Subcutaneous adipose tissue (tissue), 4 donors: ENCODE data around the gene IRAK1. TPM values are rescaled to one million over a fixed set of nuclear protein-coding genes. Genes with fewer than 3 reads are reported as not detected.

ENCODE experiments used
- small RNA-seq: library from RNA; depleted of rRNA; stranded (forward); fragments of <200 nt; gene quantifications from one replicate; pipeline ENCODE3, GENCODE V24; 2016
- total RNA-seq, 4 donors: library from RNA; depleted of rRNA; stranded (reverse); fragments of >200 nt; gene quantifications; one replicate each; pipeline ENCODE4 v1.1.0, GENCODE V29; 2016
- TF ChIP-seq, protein P1 (sequence below): fragments of 450-650 bp; IDR thresholded peaks from one replicate; pipeline ENCODE4 v1.5.1; 2016; ENCODE audit warnings: low read depth, mild to moderate bottlenecking, control low read depth, antibody characterized with exemption, moderate library complexity

IRAK1 gene
- total RNA-seq, 4 donors from 2014 or later: 42.7 to 74.4 (median 47.3) TPM

DNA sequence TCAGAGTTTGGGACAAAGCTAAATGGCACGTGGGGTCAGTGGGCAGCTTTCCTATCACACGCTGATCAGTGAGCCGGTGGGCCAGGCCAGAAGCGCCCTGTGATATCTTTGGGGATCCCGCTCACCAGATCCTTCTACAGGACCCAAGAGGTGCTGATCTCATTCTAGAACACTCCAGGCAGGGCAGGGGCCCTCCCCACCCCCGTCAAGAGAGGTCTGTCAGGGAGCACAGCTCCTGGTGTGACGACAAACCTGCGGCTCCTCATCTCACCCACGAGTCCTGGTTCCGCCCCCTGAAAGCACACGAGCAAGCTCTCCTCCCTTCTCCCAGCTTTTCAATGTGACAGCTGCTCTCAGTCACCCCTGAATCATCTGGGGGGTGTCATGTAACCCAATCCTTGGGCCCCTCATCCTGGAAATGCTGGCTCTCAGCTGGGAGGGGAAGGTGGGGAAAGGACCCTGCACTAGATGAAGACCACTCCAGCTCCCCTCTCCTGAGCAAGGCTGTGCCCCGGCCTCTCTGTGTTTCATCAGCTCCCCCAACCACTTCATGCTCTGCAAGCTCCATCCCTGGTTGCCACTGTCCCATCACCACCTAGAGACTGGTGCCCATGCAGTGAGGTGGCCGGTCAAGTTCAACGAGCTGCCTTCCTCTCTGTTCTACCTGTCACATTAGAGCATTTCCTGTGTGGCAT lies 52.7 kb downstream of the IRAK1 start:
- TF ChIP-seq, protein P1, sequence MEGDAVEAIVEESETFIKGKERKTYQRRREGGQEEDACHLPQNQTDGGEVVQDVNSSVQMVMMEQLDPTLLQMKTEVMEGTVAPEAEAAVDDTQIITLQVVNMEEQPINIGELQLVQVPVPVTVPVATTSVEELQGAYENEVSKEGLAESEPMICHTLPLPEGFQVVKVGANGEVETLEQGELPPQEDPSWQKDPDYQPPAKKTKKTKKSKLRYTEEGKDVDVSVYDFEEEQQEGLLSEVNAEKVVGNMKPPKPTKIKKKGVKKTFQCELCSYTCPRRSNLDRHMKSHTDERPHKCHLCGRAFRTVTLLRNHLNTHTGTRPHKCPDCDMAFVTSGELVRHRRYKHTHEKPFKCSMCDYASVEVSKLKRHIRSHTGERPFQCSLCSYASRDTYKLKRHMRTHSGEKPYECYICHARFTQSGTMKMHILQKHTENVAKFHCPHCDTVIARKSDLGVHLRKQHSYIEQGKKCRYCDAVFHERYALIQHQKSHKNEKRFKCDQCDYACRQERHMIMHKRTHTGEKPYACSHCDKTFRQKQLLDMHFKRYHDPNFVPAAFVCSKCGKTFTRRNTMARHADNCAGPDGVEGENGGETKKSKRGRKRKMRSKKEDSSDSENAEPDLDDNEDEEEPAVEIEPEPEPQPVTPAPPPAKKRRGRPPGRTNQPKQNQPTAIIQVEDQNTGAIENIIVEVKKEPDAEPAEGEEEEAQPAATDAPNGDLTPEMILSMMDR: no peak

DNA sequence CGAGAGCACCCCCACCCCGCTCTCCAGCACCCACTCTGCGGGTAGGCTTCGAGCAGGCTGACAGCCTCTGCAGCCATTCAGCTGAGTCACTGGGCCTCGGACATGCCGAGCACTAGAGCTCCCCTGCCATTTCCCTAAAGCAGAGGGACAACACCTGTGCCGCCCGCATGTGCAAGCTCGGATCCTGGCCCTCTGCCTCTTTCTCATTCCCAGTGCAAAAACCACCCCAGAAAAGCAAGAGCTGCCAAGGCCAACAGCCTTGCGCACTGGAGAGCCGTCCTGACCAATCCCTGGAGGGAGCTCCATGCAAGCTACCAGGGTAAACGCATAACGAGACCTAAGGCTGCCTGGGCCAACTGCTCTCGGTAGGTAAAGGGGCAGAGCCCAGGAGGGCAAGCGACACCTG lies 53.4 kb downstream of the IRAK1 start:
- TF ChIP-seq, protein P1: no peak

DNA sequence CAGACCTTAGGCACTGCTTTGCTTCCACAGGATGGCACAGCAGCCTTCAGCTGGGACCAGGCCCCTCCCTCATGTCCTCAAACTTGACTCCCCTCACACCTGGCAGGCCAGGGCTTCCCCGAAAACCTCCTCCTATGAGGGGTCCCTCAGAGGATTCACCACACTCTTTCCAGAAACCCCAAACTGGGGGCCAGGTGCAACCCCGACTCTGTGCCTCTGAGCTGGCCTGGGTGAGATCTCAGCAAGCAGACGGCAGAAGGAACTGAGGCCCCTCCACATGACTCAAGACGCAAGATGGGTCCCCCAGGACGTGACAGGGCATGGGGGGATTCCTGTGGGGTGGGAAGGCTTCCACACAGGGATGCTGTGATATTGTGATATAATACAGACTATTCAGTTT lies 54.3 kb downstream of the IRAK1 start:
- TF ChIP-seq, protein P1: no peak

DNA sequence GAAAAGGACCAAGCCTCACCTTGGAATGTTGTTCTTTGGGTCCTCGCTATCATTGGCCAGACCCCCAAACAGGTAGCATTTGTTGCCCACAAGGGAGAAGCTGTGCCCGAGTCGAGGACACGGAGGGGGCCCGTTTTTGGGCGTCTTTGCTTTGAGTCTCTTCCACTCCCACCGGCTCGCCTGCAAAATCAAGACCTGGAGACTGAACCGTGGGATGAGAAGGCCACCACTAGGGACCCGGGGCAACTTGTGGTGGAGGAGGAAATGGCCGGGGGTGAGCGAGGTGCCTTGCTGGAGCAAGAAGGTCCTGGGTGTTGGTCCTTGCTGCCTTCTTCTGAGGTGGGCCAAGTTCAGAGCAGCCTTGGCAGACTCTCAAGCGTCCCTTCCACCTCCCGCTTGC lies 55.6 kb downstream of the IRAK1 start:
- TF ChIP-seq, protein P1: no peak

DNA sequence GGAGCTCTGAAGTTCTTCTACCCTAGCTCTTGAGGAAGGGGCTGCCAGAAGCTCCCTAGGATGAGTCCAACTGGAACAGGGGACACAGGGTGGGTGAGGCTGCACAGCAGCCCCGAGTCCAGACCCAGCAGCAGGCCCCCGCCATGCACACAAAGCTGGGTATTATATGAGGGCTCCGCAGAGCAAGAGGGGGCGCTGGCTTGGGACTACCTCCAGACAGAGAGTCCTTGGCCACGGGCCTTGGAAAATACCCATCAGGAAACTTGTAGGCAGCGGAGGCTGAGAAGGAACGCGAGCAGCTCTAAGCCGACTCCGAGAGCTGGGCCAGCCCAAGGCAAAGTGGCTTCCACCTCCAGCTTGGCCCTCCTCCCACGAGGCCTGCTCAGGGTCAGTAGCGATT lies 56.2 kb downstream of the IRAK1 start:
- TF ChIP-seq, protein P1: no peak

DNA sequence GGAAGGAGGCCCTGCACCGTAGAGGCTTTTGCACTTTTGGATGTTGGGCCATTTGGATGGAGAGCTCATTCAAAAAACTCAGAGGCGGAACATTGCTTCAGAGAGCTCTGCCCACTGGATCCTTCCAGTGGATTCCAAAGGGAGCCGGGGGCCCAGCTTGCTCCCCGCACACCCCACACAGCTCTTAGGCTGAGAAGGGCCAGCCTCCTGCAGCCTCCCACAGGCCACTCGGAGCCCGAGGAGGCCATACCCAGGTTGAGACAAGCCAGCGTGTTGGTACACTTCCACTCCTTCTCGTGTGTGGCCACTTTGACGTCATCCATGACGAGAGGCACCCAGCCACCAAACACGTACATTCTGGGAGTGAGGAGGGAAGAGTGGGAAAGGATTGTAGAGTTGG lies 58.4 kb downstream of the IRAK1 start:
- TF ChIP-seq, protein P1: no peak

DNA sequence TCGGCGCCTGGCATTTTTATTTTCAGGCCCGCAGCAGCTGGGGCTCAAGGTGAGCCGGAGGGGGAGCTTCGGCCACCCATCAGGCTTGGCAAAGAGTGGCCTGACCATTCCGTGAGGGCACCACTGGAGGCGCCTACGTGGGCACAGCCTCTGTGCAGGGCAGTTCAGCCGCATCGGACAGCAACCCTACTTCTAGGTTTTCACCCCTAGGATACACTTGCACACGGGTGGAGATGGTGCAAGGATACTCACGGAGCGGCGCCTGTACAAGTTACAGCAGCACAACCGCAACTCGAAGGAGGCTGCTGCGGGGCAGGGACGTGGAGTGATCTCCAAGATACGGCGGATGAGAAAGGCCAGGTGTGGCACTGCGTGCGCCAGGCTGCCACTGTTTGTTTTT lies 58.9 kb downstream of the IRAK1 start:
- TF ChIP-seq, protein P1: no peak

Small RNA genes within 50 kb of the gene (small RNA-seq; reads per million reads assigned to genes)
- not detected for gene MIR3202-1

Other genes with a start within 250 kb of the IRAK1 start
- gene SRPK3, start 238.9 kb downstream of the IRAK1 start, total RNA-seq: 1 to 10 TPM in 3 of 4 donors, under 1 TPM in 1; 0.49 to 2.1 (median 1.5) TPM
- gene IDH3G, start 225.5 kb downstream of the IRAK1 start, total RNA-seq: 10 to 100 TPM; 40.9 to 70.0 (median 69.5) TPM
- 100 to 1,000 TPM in 3 of 4 donors, 10 to 100 TPM in 1; 75.4 to 172 (median 140) TPM for gene SSR4, start 225.2 kb downstream of the IRAK1 start, total RNA-seq
- 1 to 10 TPM in 1 of 4 donors, under 1 TPM in 3; 0.65 to 1.3 (median 0.80) TPM for gene PDZD4, start 189.4 kb downstream of the IRAK1 start, total RNA-seq
- gene L1CAM, start 133.7 kb downstream of the IRAK1 start, total RNA-seq: 1 to 10 TPM in 2 of 4 donors, under 1 TPM in 2; 0.68 to 1.5 (median 0.95) TPM
- gene AVPR2, start 115.2 kb downstream of the IRAK1 start, total RNA-seq: 10 to 100 TPM in 1 of 4 donors, 1 to 10 TPM in 3; 3.4 to 13.9 (median 5.7) TPM
- 10 to 100 TPM in 3 of 4 donors, 1 to 10 TPM in 1; 8.5 to 37.4 (median 28.2) TPM for gene ARHGAP4, start 93.6 kb downstream of the IRAK1 start, total RNA-seq
- 10 to 100 TPM; 69.4 to 87.8 (median 76.5) TPM for gene NAA10, start 84.9 kb downstream of the IRAK1 start, total RNA-seq
- 10 to 100 TPM; 14.0 to 43.4 (median 29.5) TPM for gene RENBP, start 75.3 kb downstream of the IRAK1 start, total RNA-seq
- 10 to 100 TPM; 17.7 to 33.9 (median 21.2) TPM for gene HCFC1, start 48.1 kb downstream of the IRAK1 start, total RNA-seq
- gene TMEM187, start 47.1 kb downstream of the IRAK1 start, total RNA-seq: 1 to 10 TPM; 2.0 to 10.0 (median 6.1) TPM
- 10 to 100 TPM; 36.8 to 71.2 (median 47.1) TPM for gene MECP2, start 77.8 kb upstream of the IRAK1 start, total RNA-seq
- not detected for gene OPN1LW, start 124.3 kb upstream of the IRAK1 start, total RNA-seq
- not detected for gene OPN1MW, start 162.7 kb upstream of the IRAK1 start, total RNA-seq
- gene OPN1MW2, start 199.9 kb upstream of the IRAK1 start, total RNA-seq: not detected
- not detected for gene OPN1MW3, start 237.7 kb upstream of the IRAK1 start, total RNA-seq